Duodenal mucosa (tissue), 2 donors: ENCODE measurements around the gene TPSAB1.
"Not testable (repeated sequence)": the region's sequence is repeated elsewhere in the genome, so short reads cannot be mapped to it uniquely, and the experiment has no call there.

Source experiments
- H3K27ac ChIP-seq: one replicate; pipeline ENCODE4 v1.7.0; 2013; ENCODE audit warnings: low read depth, low read length
- H3K27me3 ChIP-seq, 2 donors: one replicate each; pipeline ENCODE4 v1.7.0; 2013; ENCODE audit warnings: low read length in 2 of 2, control low read depth in 1 of 2; ENCODE audit not compliant: insufficient read depth in 2 of 2, control insufficient read depth in 1 of 2
- H3K36me3 ChIP-seq, 2 donors: one replicate each; pipeline ENCODE4 v1.7.0; 2013; ENCODE audit warnings: low read length in 2 of 2, control low read depth in 1 of 2; ENCODE audit not compliant: insufficient read depth in 2 of 2, control insufficient read depth in 1 of 2
- H3K4me1 ChIP-seq, 2 donors: one replicate each; pipeline ENCODE4 v1.7.0; 2013; ENCODE audit warnings: low read length in 2 of 2, control low read depth in 1 of 2; ENCODE audit not compliant: insufficient read depth in 2 of 2, control insufficient read depth in 1 of 2
- H3K4me3 ChIP-seq, 2 donors: one replicate each; pipeline ENCODE4 v1.7.0; 2013; ENCODE audit warnings: low read length in 2 of 2, low read depth in 1 of 2
- H3K9ac ChIP-seq, 2 donors: one replicate each; pipeline ENCODE4 v1.7.0; 2013; ENCODE audit warnings: low read length in 2 of 2, low read depth in 1 of 2
- H3K9me3 ChIP-seq, 2 donors: one replicate each; pipeline ENCODE4 v1.7.0; 2013; ENCODE audit warnings: low read length in 2 of 2, control low read depth in 1 of 2; ENCODE audit not compliant: control insufficient read depth in 1 of 2

The TPSAB1 gene

GRCh38 chr16:1223355-1224214 lies 16.9 kb upstream of the TPSAB1 start:
- no peak overlapping the region for H3K4me3 ChIP-seq
- H3K27ac ChIP-seq = no peak overlapping the region

GRCh38 chr16:1224558-1224957 lies 15.9 kb upstream of the TPSAB1 start:
- no peaks in the 10 kb centered on the region for H3K36me3 ChIP-seq
- H3K4me1 ChIP-seq = no peaks in the 10 kb centered on the region
- no peaks in the 10 kb centered on the region for H3K9me3 ChIP-seq
- H3K27me3 ChIP-seq = peaks cover 0 to 3% of the 10 kb centered on the region in 2 donors
- no peak overlapping the region for H3K27ac ChIP-seq
- no peak overlapping the region for H3K9ac ChIP-seq
- no peak overlapping the region for H3K4me3 ChIP-seq

More at GRCh38 chr16:1223355-1224214, 16.9 kb upstream of the TPSAB1 start:
- Histone ChIP-seq H3K36me3 (no peaks in the 10 kb centered on the region), H3K9me3 (no peaks in the 10 kb centered on the region), H3K4me1 (no peaks in the 10 kb centered on the region), H3K27me3 (peaks cover 0 to 3% of the 10 kb centered on the region in 2 donors), H3K9ac (no peak overlapping the region)

GRCh38 chr16:1225051-1225451 lies 15.5 kb upstream of the TPSAB1 start, which contains the start of gene TPSG1:
TSS of gene TPSG1 (minus strand) at chr16:1225268. CDS start at chr16:1225252, 16 bp downstream.
- H3K4me3 ChIP-seq = no peak within 1 kb of the TSS
- no peaks in the 10 kb centered on the region for H3K4me1 ChIP-seq
- H3K9ac ChIP-seq = no peak within 1 kb of the TSS
- H3K9me3 ChIP-seq = no peaks in the 10 kb centered on the region
- no peak within 1 kb of the TSS for H3K27ac ChIP-seq
- H3K27me3 ChIP-seq = peaks cover 0 to 3% of the 10 kb centered on the region in 2 donors
- H3K36me3 ChIP-seq = no peaks in the 10 kb centered on the region

GRCh38 chr16:1225728-1226311 lies 14.7 kb upstream of the TPSAB1 start:
- H3K27ac ChIP-seq, H3K27me3 ChIP-seq, H3K9ac ChIP-seq, H3K9me3 ChIP-seq, H3K4me3 ChIP-seq, H3K36me3 ChIP-seq, H3K4me1 ChIP-seq: not testable (repeated sequence)

GRCh38 chr16:1226692-1227091 lies 13.8 kb upstream of the TPSAB1 start:
- not testable (repeated sequence) for H3K27me3 ChIP-seq, H3K9me3 ChIP-seq, H3K4me1 ChIP-seq, H3K36me3 ChIP-seq, H3K9ac ChIP-seq, H3K4me3 ChIP-seq, H3K27ac ChIP-seq

GRCh38 chr16:1228227-1228626 lies 12.3 kb upstream of the TPSAB1 start:
- not testable (repeated sequence) for H3K27me3 ChIP-seq, H3K4me3 ChIP-seq, H3K27ac ChIP-seq, H3K9ac ChIP-seq, H3K4me1 ChIP-seq, H3K9me3 ChIP-seq, H3K36me3 ChIP-seq

GRCh38 chr16:1229476-1229875 lies 11.0 kb upstream of the TPSAB1 start:
- not testable (repeated sequence) for H3K36me3 ChIP-seq, H3K27me3 ChIP-seq, H3K9ac ChIP-seq, H3K4me1 ChIP-seq, H3K4me3 ChIP-seq, H3K27ac ChIP-seq, H3K9me3 ChIP-seq

GRCh38 chr16:1230084-1230470 lies 10.4 kb upstream of the TPSAB1 start, which contains the start of gene TPSB2:
TSS of gene TPSB2 (minus strand) at chr16:1230184. CDS start at chr16:1229951, 233 bp downstream.
- not testable (repeated sequence) for H3K9me3 ChIP-seq, H3K36me3 ChIP-seq, H3K9ac ChIP-seq

GRCh38 chr16:1230471-1231212 lies 9.9 kb upstream of the TPSAB1 start:
- H3K27me3 ChIP-seq, H3K27ac ChIP-seq, H3K4me1 ChIP-seq, H3K9me3 ChIP-seq, H3K36me3 ChIP-seq, H3K4me3 ChIP-seq, H3K9ac ChIP-seq: not testable (repeated sequence)

More at GRCh38 chr16:1230084-1230470, 10.4 kb upstream of the TPSAB1 start, which contains the start of gene TPSB2:
- H3K27me3 ChIP-seq, H3K4me1 ChIP-seq, H3K27ac ChIP-seq, H3K4me3 ChIP-seq: not testable (repeated sequence)

GRCh38 chr16:1231301-1231700 lies 9.2 kb upstream of the TPSAB1 start:
- H3K36me3 ChIP-seq, H3K9me3 ChIP-seq, H3K27ac ChIP-seq, H3K4me3 ChIP-seq, H3K27me3 ChIP-seq, H3K4me1 ChIP-seq, H3K9ac ChIP-seq: not testable (repeated sequence)
